Prostate gland (tissue), 2 donors: ENCODE measurements around the gene NANOS2.

Experiments
- CTCF ChIP-seq, 4 experiments: fragments of 200-600 bp in 2 of 4; fragments of 450-650 bp in 2 of 4; sonication (generic) in 2 of 4; IDR thresholded peaks; 1 replicate in 3 of 4; 2 replicates in 1 of 4; pipeline ENCODE4 v1.5.1; 2016 to 2019; ENCODE audit warnings: antibody characterized with exemption in 4 of 4, mild to moderate bottlenecking in 2 of 4, moderate library complexity in 2 of 4
- POLR2A ChIP-seq: fragments of 450-650 bp; IDR thresholded peaks from one replicate; pipeline ENCODE4 v1.6.1; 2016; ENCODE audit warnings: antibody characterized with exemption, mild to moderate bottlenecking

- peak in 2 of 4 experiments; percentile 31 to 36 for TF ChIP-seq CTCF (IDR thresholded peaks at IDR 0.05)
- peak; percentile 49 for TF ChIP-seq POLR2A
These were observed 11.6 kb downstream of the NANOS2 start for GRCh38 chr19:45902651-45903625.
